GM18520 (cell line): ENCODE data around the gene ANKFN1.

Experiments
- ATAC-seq: cut with Tn5 transposase; IDR thresholded peaks from one replicate; pipeline ENCODE4 v1.9.1; 2021; ENCODE audit not compliant: unreplicated experiment

The ANKFN1 gene

DNA sequence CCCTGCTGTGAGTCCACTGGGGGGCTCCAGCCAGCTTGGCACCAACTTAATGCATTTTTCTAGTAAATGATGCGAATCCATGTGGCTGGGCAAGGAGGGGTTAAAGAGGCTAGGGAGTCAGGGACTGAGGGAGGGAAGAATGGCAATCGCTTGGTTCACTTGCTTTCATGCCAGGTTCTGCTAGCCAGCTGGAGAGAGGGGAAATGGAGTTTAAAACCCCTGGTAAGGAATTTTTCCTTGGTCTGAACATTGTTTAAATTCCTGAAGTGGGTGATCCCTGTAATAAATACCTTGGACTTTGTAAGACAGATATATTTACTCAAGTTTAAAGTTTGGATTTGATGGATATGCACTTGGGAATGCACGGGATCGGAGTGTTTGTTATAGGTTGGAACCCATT lies 22.8 kb downstream of the ANKFN1 start:
- ATAC-seq, result no peak

DNA sequence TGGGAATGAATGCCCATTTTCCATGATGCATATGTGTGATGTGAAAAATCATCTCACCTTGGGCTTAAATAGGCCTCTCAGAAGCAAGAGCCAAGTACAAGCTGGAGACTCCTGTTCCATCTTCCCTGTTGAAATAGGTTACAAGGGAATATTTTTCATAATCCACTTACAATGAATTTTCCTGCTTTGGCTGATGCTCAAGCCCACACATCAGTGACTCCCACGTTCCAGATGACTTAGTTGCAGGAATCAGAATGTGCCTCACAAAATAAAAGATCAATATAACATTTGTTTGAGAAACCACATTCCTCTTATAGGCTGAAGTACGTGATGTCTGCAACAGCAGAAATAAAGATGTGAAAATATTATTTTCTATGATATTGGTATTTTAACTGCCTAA lies 24.1 kb downstream of the ANKFN1 start:
- no peak for ATAC-seq

DNA sequence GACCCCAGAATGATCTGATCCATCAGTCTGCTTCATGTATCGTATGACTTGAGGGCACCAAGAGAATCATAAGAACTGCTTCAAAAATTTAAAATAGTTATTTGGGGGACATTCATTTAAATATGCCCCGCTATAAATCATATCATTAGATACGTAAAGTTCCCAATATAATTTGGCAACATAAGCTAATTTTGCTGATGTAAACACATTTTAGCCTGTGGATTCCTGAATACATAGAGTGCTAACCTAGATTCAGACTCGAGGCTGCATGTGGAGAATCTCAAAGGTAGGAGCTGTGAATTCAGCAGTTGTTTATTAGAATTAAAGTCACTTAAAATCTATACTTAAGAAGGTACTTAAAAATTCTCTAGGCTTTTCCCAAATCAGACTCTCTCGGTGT lies 24.9 kb downstream of the ANKFN1 start:
- no peak for ATAC-seq

DNA sequence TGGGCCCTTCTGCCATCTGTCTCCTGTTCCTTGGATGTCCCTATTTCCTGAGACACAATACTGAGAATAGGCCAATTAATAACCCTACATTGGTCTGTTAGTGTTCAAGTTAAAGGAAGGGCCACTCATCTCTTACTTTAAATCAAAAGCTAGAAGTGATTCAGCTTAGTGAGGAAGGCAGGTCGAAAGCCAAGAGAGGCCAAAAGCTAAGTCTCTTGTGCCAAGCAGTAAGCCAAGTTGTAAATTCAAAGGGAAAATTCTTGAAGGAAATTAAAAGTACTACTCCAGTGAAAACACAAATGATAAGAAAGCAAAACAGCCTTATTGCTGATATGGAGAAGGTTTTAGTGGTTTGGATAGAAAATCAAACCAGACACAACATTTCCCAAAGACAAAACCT lies 28.8 kb downstream of the ANKFN1 start:
- ATAC-seq, result no peak

DNA sequence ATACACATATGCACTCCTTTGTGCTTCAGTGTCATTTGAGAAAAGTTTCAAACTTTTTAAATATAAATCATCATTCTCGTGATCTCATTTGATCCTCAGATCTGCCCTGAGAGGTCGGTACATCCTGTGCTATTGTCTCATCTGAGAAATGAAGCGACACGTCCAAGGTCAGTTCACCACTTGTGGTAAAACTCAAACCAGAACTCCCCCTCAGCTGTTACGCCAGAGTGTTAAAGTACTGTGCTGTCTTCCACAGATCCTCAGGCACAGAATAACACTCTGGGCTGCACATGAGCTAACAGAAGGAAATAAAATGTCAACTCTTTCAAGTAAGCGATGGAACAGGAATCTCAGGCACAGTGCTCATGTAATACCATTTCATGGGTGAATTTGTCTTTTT lies 31.4 kb downstream of the ANKFN1 start:
- ATAC-seq, result no peak

DNA sequence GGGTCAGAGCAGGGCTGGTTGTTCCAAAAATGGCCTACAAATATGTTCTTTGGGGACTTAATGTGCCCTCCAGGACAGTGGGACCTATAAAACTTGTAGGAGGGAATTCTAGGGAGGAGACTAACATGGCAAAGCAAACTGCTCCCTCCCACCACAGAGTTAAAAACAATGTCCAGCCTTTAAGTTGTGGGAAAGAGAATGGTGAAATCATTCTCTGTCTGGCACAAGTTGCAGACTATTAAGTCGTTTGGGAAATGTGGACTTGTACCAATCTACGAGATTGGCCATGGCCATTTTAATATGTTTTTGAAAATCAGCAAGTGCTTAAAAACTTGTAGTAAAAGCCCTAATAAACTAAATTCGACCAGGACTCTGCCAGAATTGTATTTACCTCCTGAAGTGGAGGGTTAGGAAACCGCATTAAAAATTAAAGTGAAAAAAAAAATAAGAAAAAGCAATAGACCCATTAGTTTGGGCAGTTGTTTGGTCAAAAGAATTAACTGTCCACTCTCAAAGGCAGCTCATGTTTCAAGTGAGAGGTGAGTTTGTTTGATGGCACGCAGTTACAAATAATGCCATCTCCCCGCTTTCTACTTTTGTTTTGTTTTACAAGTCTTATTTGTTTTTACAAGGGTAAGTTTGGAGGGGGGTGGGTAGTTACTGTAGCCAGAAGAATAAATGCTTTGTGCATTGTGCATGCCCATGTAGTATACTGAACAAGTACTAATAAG lies 32.4 kb downstream of the ANKFN1 start:
- no peak for ATAC-seq

DNA sequence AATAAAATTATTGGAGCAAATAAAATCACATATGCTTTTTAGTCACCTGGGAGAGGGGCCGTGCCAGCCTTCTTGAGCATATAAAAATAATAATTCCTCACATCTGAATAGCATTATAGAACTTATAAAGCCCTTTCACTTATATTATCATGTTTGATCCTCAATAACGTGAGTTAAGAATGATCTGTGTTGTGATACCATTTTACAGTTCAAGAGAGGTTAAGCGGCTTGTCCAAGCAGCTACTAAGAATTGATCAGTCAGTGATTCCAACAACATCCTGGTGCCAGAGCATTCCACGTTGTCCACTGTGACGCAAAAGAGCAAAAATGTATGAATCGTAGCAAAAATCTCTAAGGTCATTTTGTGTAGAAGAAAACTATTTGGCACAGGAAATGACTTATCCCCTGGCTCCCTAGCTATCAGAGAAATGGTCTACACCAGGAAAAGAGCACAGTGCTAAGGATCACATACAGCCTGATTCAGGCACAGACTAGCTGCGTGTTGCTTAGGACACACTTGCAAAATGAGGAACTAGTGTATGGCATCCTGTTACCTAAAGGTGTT lies 33.0 kb downstream of the ANKFN1 start:
- ATAC-seq, result no peak

DNA sequence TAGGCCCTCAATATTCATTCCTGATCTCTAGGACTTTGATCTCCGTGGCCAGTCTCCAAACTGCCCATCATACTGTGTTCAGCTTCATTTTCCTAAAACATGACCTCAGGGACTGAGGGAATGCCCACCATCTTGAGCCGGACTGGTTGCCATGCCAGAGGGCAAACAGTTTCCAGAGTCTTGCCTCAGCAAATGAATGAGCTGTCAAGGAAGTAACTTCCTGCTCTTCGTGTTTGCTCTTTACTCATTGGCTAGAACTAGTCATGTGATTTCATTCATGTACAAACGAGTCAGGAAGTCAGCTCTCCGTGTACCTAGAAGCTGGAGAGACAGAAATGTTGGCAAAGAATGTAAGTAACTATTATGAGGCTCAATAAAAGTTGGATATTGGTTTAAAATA lies 50.2 kb downstream of the ANKFN1 start:
- ATAC-seq, result no peak

DNA sequence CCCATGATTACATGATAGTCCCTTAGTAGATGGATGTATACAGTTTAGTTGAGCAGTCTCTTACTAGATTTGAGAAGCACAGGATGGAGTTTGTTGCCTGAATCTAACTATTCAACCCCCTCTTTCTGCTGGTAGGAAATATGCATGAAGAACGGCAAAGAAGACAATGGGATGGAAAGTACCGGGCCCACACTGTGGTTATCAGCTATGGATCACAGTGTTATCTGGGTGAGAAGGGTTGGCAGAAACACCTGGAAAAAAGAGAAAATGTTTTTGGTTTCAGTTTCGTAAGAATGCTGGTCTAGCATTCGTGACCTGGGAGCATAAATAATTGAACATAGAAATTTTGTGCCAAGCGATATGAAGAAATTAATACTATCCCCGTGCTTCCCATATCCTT lies 53.1 kb downstream of the ANKFN1 start:
- no peak for ATAC-seq

DNA sequence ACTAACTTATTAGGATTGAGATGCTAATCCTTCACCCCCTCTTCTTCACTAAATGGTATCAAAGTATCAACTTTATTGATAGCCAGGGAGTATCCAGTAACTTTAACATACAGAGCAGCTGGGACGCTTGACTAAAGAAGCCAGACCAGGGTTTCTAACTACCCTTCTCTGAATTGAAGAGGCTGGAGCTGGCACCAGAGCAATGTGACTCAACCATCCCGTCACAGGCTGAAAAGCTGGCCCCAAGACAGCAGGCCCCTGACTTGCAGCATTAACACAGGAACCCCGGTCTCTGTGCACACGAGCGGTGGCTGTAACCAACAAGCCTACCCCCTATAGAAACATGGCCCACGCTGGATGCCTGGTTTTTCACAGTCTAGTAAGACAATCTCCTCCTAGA lies 59.8 kb downstream of the ANKFN1 start:
- no peak for ATAC-seq

DNA sequence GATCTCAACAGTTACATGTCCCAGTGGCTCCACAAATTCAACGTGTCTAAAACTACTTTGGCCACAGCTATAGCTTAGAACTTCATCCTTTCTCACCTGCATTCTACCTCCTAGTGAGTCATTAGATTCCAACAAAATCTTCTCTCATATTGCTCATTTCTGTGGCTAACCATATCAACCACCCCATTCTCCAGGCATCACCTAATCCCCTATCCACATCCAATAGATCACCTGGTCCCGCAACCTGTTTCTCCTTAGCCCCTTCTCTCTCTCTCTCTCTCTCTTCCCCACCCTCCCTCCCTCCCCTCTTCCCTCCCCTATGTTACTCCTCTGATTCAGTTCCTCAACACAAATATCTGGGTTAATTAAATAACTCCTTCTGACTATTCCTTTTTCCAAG lies 64.6 kb downstream of the ANKFN1 start:
- no peak for ATAC-seq

DNA sequence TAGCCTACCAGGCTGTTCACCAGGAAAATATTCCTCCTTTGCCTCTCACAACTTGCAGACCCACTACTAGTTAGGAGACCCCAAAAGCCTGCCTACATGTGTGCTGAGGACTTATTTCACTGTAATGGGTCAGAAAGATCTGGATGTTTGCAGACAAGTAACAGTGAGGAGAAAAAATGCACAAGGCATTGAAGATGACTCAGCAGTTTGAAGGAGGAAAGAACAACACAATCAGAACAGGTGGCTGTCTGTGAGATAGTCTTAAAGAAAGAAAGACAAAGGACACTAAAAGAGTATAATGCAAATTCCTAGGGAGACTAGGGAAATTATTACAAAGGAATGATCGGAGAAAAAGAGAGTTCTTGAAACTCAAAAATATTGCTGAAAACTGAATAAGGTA lies 69.0 kb downstream of the ANKFN1 start:
- ATAC-seq, result no peak

DNA sequence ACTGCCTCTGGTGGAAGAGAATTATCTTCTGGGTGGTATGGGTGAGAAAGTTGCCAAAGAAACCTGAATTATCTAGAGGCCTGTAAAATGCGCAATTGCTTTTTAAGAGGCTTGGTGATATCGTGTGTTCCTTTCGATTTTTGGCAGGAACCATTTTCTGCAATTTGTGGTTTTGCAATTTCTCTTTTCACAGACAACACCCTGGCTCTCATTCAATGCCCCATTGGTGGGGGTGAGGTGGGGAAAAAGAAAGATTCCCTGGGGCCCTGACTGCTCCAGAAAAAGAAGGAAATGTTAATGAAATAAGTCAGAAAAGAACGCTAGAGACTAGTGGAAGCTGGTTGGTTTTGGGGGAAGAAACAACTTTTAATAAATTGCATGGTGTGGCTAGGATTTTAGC lies 77.4 kb downstream of the ANKFN1 start:
- no peak for ATAC-seq

DNA sequence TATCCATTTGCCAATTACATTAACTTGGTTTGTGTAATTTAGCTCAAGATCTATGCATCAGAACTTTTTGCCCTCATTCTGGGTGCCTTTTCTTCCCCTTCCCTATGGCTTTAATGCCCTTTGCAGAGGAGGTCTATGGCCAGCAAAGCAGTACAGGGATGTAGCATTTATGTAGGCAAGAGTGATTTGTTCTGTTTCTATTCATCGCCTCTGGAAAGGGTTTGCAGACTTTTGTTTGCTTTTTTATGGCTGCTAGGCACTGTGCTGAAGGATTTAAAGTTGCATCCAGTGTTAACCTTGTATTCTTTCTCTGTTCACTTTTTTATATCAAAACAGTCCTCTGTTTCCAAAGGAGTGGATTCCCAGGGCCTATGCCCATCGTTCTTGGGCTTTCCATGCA lies 78.0 kb downstream of the ANKFN1 start:
- ATAC-seq, result no peak

DNA sequence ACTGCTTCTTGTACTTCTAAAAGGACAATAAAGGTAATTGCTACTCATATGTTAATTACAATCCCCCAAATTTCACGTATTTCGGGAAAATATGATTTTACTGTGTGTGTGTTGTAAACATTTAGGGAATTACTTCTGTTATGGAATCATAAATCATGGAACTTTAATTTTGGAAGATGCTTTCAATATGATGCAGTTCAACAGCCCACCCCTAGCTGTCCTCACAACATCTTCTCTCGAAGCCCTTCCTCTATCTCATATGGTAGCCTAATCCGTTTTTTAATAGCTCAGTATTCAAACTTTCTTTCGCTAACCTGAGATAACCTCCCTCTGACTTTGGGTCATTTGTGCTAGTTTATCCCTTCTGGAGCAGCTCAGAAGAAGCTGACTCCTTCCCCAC lies 78.4 kb downstream of the ANKFN1 start:
- no peak for ATAC-seq

DNA sequence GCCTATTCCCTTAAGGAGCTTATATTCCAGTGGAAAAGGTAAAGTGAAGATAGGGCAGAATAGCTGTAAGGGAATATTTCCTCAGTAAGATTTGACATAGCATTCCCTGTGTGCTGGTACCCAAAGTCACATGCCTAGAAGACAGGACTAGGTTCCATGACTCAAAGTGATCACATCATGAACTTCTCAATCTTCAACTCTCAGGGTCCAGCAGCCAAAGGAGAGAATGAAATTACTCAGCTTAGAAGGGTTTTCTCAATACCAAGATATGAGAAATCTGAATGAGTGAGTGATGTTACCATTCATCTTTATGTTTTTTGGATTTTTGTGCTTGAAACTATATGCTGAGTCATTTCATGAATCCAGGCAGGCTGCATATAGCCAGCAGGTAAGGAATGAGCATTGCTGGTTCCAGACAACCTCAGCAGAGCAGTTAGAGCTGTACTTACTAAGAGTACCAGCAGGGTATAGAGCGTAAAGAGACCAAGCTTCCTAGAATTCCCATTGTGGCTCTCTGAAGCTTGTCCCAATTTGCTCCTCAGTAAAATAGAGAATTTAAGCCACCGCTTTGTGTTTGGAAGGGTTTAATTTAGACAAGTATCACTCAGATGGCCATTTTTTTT lies 91.1 kb downstream of the ANKFN1 start:
- ATAC-seq, result no peak

DNA sequence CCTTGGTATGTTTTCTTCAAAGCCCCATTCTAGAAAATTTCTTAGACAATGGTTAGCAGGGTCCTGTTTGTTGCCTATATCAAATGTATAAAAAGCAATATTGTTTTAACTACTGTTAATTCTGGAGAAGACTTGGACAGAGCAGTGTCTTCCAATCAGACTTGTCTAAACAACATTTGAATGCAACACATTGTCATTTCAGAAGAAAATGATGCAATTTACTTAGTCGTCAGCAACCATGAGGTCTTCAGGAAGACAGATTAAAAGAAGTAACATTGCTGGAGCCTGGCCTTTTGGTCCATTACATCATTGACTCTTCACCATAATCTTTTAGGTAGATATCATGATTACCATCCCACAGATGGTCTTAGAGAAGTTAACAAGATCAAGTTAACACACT lies 94.5 kb downstream of the ANKFN1 start:
- ATAC-seq, result no peak

DNA sequence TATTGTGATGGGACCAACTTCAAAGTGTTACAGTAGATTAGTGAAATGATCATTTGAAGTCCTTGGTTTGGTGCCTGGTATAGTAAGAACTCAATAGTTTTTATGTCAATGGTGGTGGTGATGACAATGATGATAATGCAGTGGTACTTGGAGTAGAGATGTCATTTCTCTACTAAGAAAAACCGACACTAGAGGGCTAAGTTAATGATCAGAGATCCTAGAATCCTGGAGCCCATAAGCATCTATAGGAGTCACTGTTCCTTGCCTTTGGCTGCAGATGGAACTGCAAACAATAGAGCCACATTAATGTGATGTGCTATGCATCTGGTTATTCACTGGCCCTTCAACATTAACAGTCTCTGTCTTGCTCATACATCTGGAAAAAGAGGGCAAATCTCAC lies 103.8 kb downstream of the ANKFN1 start:
- ATAC-seq, result no peak

DNA sequence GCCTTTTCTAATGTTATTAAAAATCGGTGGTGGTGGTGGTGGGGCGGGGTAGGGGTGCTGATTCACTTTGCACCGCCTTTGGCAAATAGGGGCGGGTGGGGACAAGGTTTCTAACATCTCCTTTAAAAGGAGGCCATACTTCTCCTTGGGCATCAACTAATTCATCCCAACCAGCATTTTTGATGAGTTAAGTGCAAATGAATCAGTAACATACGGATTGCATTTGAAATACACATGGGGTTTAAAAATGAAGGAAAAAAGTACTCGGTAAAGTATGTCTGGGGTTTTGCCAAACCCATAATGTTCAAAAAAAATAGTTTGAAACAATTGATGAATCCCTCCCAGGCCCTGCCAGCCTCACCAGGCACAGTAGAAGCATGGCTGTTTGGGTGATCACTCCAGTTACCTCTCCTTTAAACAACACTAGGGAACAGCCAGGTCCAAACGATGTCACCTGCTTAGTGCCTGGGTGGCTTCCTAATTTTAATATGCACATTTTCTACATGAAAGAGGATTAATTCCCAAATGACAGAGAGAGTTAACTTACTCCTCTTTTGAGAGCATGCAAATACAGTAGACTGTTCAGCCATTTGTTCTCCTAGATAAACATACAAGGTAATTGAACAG lies 107.2 kb downstream of the ANKFN1 start:
- ATAC-seq, result no peak

DNA sequence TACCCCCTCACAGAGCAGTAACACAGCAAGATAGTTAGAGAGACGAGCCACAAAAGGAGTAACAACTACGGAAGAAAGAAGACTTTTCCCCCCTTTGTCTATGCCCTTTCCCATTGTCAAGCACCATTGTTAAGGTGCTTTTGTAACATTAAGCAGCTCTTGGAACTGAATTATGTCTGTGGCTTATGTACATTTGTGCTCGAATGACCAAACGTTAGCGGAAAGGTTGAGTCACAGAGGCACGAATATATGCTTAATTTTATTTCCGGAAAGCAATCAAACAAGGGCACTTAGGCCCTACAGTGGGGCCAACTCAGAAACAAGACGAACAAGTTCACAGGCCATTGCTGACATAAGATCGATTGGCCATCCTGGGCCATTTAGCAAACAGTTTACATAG lies 109.5 kb downstream of the ANKFN1 start:
- no peak for ATAC-seq

DNA sequence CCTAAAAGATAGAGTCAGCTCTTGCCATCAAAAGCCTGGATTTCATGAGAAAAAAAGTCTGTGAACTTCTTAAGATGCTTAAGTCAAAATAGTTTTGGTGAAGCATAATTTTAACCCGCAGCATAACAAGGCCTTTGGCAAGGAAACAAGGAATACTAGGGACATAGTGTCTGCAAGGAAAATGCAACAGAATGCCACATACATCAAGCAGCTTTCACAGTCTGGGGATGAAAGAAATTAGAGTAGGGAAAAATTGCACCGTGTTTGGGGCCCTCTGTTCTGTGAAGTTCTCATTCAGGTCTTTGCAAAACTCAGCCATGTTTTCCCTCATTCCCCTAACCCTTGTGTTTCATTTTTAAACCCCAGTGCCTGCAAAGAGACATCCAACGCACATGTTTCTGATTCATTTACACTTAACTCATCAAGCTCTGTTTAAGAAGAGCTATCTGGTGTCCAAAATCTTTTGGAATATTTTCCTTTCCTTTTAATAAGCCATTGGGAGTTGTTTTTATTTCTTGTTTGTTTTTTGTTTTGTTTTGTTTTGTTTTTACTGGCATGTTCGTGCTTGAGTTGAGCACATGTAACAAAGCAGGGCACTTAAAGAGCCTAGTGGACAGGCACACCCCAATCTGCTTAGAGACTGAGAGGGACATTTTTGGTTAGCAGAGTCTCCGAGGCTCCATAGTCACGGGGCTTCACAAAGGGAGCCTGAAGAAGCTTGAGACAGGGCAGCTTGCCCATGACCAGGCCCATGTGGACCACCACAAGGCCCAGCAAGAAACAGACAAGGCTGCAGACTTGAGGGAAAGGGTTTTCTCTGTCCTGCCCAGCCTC lies 116.5 kb downstream of the ANKFN1 start:
- ATAC-seq, result no peak
